NT2/D1 (cell line): Measurements from ENCODE around the gene SDS.

Experiments
- SUZ12 ChIP-seq: IDR thresholded peaks from 2 replicates; pipeline ENCODE4 v1.6.1; 2011; ENCODE audit not compliant: insufficient read length, insufficient read depth; ENCODE audit errors: extremely low read depth
- YY1 ChIP-seq: IDR thresholded peaks from 2 replicates; pipeline ENCODE4 v1.6.1; 2011; ENCODE audit not compliant: insufficient read length, insufficient read depth
- ZNF274 ChIP-seq: IDR thresholded peaks from 2 replicates; pipeline ENCODE4 v1.6.1; 2011; ENCODE audit warnings: mild to moderate bottlenecking, low read depth, low read length

DNA sequence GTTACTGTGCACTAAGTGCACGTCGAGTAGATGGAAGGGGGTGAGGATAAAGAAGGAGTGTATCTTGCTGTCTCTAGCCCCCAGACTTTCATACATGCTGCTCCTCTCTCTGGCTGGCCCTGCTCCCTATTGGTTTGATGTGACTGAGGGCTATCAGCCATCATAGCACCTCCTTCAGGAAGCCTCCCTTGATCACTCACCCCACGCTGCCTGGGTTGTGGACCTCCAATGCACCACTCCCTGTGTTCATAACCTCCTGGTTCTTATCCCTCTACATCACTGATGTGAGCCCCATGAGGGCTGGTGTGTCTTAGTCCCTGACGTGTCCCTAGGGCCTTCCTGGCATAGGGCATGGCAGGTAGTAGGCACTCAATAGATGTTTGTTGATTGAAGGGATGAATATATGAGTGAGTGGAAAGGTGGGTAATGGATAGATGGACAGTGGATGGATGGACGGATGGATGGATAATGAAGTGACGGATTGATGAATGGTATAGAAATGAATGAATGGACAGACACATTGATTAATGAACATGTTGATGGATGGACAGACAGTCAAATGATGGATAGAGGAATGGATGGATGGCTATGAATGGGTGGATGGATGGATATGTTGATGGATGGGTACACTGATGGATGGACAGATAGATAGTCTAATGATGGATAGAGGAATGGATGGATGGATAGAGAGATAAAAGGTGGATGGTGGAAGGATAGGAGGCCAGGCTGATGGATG is 33.5 kb upstream of the SDS start:
- no peak for TF ChIP-seq ZNF274
- TF ChIP-seq YY1, result no peak
- TF ChIP-seq SUZ12, result no peak
